ENCODE measurements around the gene VPS13A.
A peak's percentile ranks its signal among the peaks of the same experiment; 100 is the strongest.
"Not testable (repeated sequence)": the region's sequence is repeated elsewhere in the genome, so short reads cannot be mapped to it uniquely, and the experiment has no call there.

VPS13A gene

DNA sequence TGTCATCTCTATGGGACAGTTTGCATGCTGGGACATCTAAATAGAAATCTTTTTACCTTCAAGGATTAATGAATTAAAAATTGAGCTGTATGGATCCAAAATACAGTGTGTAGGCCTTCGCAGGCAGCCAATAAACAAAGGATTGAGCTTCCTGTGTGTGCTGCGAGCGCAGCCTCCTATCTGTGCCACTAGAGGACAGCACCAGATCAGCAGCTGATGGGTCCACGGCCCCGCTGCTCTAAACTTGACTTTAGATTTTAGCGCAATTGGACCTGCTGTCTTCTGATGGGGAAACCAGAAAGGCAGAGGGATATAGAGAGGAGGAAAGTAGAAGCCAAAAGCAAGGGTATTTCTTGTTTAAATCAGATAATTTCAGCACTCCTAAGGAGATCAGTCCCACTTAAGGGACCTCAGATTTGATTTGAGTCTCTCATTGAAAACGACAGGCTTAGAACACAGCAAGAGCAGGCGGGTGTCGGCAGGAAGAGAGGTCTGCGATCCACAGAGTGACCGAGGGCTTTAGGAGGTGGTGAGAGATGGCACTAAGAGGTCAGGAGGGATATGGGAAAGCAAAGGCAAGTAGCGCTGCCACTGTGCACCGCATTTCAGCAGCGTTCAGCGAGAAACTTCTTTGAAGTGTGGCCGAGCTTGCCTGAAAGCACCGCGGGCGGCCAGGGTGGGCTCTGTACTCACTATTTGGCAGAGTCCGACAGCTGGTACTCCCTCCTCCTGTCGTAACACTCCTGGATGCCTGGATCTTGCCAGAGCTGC, 256.5 kb downstream of the VPS13A start:
- H3K4me3 ChIP-seq (ENCODE audit: low read depth, low read length), result no peak overlapping the region
- DNase-seq (ENCODE audit: low read depth), result peak; percentile 53
- TF ChIP-seq, protein P1, sequence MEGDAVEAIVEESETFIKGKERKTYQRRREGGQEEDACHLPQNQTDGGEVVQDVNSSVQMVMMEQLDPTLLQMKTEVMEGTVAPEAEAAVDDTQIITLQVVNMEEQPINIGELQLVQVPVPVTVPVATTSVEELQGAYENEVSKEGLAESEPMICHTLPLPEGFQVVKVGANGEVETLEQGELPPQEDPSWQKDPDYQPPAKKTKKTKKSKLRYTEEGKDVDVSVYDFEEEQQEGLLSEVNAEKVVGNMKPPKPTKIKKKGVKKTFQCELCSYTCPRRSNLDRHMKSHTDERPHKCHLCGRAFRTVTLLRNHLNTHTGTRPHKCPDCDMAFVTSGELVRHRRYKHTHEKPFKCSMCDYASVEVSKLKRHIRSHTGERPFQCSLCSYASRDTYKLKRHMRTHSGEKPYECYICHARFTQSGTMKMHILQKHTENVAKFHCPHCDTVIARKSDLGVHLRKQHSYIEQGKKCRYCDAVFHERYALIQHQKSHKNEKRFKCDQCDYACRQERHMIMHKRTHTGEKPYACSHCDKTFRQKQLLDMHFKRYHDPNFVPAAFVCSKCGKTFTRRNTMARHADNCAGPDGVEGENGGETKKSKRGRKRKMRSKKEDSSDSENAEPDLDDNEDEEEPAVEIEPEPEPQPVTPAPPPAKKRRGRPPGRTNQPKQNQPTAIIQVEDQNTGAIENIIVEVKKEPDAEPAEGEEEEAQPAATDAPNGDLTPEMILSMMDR (IDR thresholded peaks at IDR 0.05; ENCODE audit: insufficient read depth, low read depth, low read length, missing control alignments), result peak; percentile 88

GRCh38 chr9:77435277-77435676, 257.9 kb downstream of the VPS13A start:
- H3K4me3 ChIP-seq (ENCODE audit: low read depth, low read length), result no peak overlapping the region
- no peak for DNase-seq (ENCODE audit: low read depth)
- TF ChIP-seq, protein P1 (IDR thresholded peaks at IDR 0.05; ENCODE audit: insufficient read depth, low read depth, low read length, missing control alignments), result no peak

- TF ChIP-seq, protein P1 (IDR thresholded peaks at IDR 0.05; ENCODE audit: insufficient read depth, low read depth, low read length, missing control alignments), result no peak
- H3K4me3 ChIP-seq (ENCODE audit: low read depth, low read length), result no peak overlapping the region
- no peak for DNase-seq (ENCODE audit: low read depth)
These were observed 258.4 kb downstream of the VPS13A start for GRCh38 chr9:77435688-77436087.

DNA sequence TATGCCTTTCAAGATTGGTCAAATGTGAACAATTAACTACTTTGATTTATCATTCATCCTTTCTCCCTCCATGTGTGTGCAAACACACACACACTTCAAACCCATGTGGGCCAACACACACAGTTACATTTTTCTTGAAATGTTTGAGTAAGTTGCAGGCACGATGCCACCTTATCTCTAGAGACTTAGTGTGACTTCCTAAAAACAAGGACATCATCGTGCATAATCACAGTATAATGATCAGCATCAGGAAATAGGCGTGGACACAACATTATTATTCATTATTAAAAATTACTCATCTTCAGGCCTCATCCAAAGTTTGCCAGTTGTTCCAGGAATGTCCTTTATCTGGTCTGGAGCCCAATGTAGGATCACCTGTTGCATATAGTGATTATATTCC, 261.3 kb downstream of the VPS13A start:
- H3K4me3 ChIP-seq (ENCODE audit: low read depth, low read length), result no peak overlapping the region
- TF ChIP-seq, protein P1 (IDR thresholded peaks at IDR 0.05; ENCODE audit: insufficient read depth, low read depth, low read length, missing control alignments), result no peak
- no peak for DNase-seq (ENCODE audit: low read depth)

DNA sequence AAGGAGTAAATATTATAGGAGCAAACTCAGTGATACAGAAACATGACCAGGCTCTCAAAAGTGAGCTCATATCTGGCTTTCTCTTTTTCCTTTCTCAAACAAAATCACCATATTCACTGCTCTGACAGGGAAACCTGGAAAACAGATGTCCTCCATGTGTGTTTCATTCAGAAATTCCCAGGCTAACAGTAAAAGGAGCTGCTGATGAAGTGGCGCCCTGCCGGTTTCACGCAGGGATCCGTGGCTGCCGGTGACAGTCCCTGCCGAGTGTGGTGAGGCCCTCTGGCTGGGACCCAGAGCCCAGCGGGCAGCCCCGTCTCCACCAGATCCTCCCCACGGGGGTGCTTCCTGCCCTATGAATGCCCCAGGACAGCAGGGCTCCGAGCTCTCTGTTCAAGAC, 262.7 kb downstream of the VPS13A start:
- H3K4me3 ChIP-seq (ENCODE audit: low read depth, low read length), result no peak overlapping the region
- DNase-seq (ENCODE audit: low read depth), result no peak
- TF ChIP-seq, protein P1 (IDR thresholded peaks at IDR 0.05; ENCODE audit: insufficient read depth, low read depth, low read length, missing control alignments), result no peak

DNA sequence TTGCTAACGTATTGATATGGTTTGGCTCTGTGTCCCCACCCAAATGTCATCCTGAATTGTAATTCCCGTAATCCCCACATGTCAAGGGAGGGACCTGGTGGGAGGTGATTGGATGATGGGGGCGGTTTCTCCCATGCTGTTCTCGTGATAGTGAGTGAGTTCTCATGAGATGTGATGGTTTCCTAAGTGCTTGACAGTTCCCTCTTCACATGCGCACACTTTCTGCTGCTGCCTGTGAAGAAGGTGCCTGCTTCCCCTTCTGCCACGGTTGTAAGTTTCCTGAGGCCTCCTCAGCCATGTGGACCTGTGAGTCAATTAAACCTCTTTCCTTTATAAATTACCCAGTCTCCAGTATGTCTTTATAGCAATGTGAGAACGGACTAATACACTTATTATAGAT, 263.8 kb downstream of the VPS13A start:
- DNase-seq (ENCODE audit: low read depth); H3K4me3 ChIP-seq (ENCODE audit: low read depth, low read length): not testable (repeated sequence)

GRCh38 chr9:77442436-77442835, 265.1 kb downstream of the VPS13A start:
- no peak overlapping the region for H3K4me3 ChIP-seq (ENCODE audit: low read depth, low read length)
- no peak for DNase-seq (ENCODE audit: low read depth)
- TF ChIP-seq, protein P1 (IDR thresholded peaks at IDR 0.05; ENCODE audit: insufficient read depth, low read depth, low read length, missing control alignments), result no peak
